Hypothalamus (tissue), 51 donors: ENCODE data around the gene NCOA1.

ENCODE experiments used
- DNase-seq, 51 donors: peaks; one replicate each; lab custom pipeline; 2025; lab: John Stamatoyannopoulos, UW

Gene NCOA1

GRCh38 chr2:24501813-24502212 lies 10.8 kb downstream of the NCOA1 start:
- no peak for DNase-seq

DNA sequence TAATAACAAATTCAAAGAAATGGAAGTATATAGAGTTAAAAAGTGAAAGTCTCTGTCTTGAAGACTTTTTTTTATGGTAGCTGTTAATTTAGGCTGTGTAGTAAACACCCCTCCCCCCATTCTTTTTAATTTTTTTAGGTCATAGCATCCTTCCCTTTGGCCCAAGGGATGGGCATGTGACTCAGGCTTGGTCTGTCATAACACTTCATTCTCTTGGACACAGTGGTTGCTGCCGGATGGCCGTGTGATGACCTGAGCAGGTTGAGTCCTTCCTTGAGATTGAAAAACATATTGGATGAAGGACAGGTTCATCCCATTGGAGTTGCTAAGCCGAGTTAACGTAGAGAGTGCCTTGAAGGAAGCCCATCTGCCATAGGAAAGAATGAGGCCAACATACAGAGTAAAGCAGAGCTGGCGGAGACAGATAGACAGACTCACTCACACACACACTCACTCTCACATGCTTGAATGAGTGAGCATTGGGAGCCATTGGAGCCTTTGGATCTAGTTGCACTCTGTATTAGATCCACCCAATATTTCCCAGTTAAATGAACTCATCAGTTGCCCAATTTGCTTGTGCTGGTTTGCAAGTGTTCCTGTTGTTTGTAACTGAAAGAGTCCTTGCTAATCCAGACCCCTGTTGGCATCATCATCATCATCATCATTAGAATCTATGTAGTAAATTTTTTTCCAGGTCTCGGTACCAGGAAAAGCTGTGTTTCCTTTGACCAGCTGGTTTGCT lies 14.7 kb downstream of the NCOA1 start:
- DNase-seq, result no peak

DNA sequence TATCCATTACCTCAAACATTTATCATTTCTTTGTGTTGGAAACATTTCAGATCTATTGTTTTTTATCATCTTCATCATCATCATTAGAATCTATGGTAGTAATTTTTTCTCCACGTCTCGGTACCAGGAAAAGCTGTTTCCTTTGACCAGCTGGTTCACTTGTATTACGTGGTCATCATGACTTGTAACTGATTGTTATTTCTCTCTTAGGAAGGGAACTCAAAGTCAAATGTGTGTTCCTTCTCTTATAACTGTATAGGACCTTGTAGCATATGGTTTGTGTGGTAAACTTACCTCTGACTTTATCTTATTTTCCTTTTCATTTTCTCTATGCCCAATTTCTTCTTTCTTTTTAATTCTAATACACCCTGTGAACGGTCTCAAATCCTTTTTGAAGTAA lies 16.5 kb downstream of the NCOA1 start:
- no peak for DNase-seq

DNA sequence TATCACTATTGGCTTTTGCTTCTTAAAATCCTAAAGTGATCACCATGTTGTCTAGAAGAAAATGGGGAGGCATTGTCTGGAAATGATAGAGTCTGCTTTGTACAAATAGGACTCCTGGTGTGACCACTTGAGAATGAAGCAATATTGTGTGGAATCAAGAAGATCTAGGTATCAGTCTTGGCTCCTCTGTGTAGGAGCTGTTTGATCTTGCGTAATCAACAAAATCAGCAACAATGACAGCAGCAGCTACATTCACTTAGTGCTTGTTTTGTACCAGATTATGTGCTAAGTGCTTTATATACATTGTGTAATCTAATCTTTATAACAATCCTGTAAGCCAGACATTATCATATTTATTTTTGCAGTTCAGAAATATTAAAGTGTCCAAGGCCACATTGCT lies 17.8 kb downstream of the NCOA1 start:
- DNase-seq, result no peak

GRCh38 chr2:24509425-24509824 lies 18.4 kb downstream of the NCOA1 start:
- no peak for DNase-seq

DNA sequence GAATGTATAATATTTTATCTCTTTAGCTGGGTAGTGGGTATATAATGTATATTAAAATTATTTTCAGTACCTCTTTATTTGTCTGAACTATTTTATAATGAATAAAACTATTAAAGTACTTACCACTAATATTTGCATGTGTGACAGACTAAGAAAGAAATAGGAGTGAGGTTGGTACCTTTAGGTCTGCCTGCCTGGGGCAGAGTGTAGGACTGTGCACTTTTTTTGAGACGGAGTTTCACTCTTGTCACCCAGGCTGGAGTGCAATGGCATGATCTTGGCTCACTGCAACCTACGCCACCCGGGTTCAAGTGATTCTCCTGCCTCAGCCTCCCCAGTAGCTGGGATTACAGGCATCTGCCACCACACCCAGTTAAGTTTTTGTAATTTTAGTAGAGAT lies 18.8 kb downstream of the NCOA1 start:
- DNase-seq, result no peak

GRCh38 chr2:24510771-24511170 lies 19.7 kb downstream of the NCOA1 start:
- no peak for DNase-seq

GRCh38 chr2:24511198-24511597 lies 20.1 kb downstream of the NCOA1 start:
- DNase-seq, result no peak

DNA sequence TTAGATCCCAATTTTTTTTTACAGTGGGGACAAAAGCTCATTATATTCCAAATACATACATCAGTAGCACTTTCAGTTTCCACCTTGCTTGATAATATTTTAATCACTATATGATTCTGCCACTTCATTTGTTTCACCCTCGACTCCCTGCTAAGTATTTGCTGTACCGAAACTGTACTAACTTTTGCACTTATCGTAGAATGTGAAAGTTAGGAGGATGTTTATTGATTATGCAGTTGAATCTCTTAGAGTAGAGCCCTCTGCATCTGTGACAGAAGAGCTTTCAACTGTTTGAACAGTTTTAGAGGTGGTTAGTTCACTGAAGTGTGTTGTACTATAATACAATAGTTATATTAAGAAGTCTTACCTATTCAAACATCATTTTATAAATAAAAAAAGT lies 20.8 kb downstream of the NCOA1 start:
- DNase-seq, result no peak

DNA sequence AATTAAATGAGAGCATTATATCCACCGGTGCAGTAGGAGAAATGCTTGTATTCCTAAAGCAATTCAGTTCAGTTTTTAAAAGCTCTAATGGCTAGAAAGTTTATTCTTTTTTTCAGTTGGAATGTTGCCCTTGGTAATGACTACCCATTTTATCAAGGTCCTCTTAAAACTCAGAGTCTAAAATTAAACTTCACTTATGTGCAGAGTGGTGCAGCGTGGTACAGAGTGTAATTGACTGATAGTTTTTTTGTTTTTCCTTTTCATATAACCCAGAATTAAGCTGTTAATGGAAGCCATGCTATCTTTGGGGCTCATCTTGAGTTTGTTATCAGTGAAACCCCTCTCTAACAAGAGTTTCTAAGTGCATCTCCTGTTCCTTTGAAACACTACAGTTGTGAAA lies 21.4 kb downstream of the NCOA1 start:
- DNase-seq, result no peak

GRCh38 chr2:24512831-24513230 lies 21.8 kb downstream of the NCOA1 start:
- no peak for DNase-seq

DNA sequence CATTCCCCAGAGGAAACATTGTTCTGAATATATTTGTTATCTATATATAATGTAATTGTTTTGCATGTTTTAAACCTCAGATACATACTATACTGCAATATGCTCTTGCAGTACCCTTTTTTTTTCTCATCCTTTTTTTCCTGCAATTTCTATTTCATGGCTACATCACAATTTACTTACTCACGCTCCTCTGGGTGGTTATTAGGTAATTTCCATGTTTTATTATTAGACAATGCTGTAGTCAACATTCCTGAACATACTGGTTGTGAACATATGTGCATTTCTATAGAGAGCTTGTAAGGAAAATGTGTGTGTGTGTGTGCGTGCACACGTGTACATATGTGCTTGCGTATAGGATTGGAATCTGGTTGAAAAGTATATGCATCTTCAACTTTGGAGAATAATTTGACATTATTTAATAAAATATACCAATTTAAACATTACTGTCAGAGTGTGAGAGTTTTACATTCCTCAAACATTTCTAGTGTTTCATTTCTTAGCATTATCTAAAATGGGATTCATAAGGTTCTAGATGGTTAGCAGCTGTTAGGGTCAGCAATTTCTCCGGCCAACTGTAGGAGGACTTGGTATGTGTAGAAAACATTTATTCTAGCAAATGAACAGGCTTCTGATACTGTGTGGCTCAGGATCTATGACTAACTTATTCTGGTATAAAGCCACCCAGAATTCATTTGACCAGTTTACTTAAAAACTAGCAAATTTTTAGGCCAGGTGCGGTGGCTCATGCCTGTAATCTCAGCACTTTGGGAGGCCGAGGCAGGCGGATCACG lies 22.4 kb downstream of the NCOA1 start:
- no peak for DNase-seq

- DNase-seq, result no peak
These were observed 23.8 kb downstream of the NCOA1 start for GRCh38 chr2:24514820-24515219.

DNA sequence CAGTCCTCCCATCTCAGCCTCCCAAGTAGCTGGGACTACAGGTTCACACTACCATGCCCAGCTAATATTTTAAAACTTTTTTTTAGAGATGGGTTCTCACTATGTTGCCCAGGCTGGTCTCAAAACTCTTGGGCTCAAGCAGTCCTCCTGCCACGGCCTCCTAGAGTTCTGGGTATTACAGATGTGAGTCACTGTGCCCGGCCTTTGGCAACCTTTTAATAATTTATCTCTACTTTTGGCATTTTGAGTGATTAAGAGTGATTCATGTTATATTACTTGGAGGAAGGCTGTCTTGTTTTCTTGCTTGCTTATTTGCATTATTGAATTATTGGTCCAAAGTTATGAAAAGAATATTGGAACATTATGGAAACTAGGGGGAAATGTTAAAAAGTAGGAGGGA lies 24.3 kb downstream of the NCOA1 start:
- DNase-seq, result no peak

GRCh38 chr2:24515831-24516230 lies 24.8 kb downstream of the NCOA1 start:
- no peak for DNase-seq

DNA sequence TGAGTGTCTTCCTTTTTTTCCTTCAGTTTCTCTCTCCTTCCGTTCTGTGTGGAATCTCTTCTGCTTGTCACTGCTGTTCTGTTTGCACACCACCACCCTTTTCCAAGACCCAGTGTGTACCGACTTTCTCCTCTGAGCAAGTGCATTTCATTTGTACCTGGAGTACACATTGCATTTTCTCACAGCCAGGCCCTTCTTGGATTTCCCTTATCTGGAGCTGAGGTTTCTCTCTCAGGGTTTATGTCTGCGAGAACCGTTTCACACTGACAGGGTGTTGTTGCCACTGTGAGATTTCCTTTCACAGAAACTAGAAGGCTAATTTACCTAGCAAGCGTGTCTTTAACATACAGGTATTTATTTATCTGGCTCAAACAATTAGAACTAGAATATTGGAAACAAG lies 26.2 kb downstream of the NCOA1 start:
- DNase-seq, result no peak

GRCh38 chr2:24520175-24520574 lies 29.1 kb downstream of the NCOA1 start:
- DNase-seq, result no peak

DNA sequence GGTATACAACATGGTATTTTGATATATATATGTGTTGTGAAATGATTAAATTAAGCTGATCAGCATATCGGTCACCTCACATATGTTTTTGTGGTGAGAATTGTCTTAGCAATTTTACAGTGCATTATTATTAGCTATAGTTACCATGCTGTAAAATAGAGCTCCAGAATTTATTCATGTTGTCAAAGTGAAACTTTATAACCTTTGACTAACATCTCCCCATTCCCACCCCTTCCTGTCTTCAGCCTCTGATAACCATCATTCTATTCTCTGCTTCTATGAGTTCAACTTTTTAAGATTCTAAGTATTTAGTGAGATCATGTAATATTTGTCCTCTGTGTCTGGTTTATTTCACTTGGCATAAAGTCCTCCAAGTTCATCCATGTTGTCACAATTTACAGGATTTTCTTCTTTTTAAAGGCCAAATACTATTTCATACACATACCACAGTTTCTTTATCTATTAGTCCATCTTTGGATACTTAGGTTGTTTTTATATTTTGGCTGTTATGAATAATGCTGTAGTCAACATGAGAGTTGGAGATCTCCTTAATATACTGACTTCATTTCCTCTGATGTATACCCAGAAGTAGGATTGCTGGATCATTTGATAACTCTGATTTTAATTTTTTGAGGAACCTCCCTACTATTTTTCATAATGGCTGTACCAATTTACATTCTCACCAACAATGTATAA lies 30.3 kb downstream of the NCOA1 start:
- no peak for DNase-seq

DNA sequence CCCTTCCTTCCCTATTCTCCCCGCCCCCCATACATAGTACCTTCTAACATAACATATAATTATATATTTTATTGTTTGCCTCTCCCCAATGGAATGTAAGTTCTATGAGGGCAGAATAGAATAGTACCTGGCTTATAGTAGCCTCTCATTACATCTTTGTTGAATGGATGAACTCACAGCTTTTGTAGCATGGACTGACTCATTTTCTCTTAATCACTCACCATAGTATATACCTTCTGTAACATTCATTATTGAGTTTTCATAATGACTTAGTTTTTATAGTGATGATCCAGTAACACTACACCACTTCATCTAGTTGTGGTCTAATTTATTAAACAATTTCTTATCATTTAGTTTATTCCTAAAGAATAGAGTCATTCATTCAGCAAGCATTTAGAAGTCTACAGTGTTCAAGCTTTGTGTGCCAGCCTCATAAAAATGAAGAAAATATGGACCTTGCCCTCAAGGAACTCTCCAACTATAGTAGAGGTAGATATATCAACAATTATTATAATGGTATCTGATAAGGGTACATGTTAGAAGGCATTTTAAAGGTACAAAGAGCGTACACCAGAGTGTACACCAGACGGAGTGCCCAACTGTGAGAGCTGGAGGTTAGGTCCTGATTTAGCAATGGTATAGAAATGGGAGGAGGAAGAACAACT lies 31.1 kb downstream of the NCOA1 start:
- no peak for DNase-seq

DNA sequence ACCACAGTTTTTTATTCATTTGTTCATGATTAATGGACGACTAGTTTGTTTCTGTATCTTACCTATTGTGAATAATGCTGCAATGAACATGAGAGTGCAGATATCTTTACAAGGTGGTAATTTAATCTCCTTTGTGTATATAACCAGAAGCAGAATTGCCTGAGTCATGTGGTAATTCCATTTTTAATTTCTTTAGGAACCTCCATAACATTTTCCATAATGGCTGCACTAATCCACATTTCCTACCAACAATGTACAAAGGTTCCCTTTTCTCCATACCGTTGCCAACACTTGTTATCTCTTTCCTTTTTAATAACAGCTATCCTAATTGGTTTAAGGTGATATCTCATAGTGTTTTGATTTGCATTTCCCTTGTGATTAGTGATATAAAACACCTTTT lies 36.5 kb downstream of the NCOA1 start:
- DNase-seq, result no peak

- no peak for DNase-seq
These were observed 39.7 kb downstream of the NCOA1 start for GRCh38 chr2:24530796-24531195.
